Uterus (tissue), 4 donors: ENCODE measurements around the gene ECT2L. TPM values are rescaled to one million over a fixed set of nuclear protein-coding genes. Genes with fewer than 3 reads are reported as not detected.

Experiments
- DNase-seq, 2 donors: peaks; one replicate each; pipeline ENCODE4 v3.0.0-alpha.2; 2019 to 2020
- H3K27ac ChIP-seq, 2 donors: fragments of 200-600 bp; sonication (generic); 1 replicate in 1 of 2; 2 replicates in 1 of 2; pipeline ENCODE4 v1.5.1; 2016 to 2018
- H3K27me3 ChIP-seq, 2 donors: fragments of 200-600 bp; sonication (generic); one replicate each; pipeline ENCODE4 v1.5.1; 2018 to 2019; ENCODE audit warnings: control low read depth in 1 of 2
- H3K36me3 ChIP-seq, 2 donors: fragments of 200-600 bp; sonication (generic); one replicate each; pipeline ENCODE4 v1.5.1; 2019; ENCODE audit warnings: control low read depth in 1 of 2
- H3K4me1 ChIP-seq, 2 donors: fragments of 200-600 bp; sonication (generic); one replicate each; pipeline ENCODE4 v1.5.1; 2018 to 2019; ENCODE audit warnings: control low read depth in 1 of 2
- H3K4me3 ChIP-seq, 2 donors: fragments of 200-600 bp; sonication (generic); 1 replicate in 1 of 2; 2 replicates in 1 of 2; pipeline ENCODE4 v1.5.1; 2018 to 2019; ENCODE audit warnings: mild to moderate bottlenecking in 1 of 2
- H3K9me3 ChIP-seq, 2 donors: fragments of 200-600 bp; sonication (generic); one replicate each; pipeline ENCODE4 v1.5.1; 2019; ENCODE audit warnings: control low read depth in 1 of 2
- CTCF ChIP-seq, 4 experiments: fragments of 200-600 bp in 2 of 4; fragments of 450-650 bp in 2 of 4; sonication (generic) in 2 of 4; IDR thresholded peaks; one replicate each; pipeline ENCODE4 v1.5.1; 2016 to 2019; ENCODE audit warnings: antibody characterized with exemption in 4 of 4, mild to moderate bottlenecking in 2 of 4, moderate library complexity in 1 of 4
- POLR2A ChIP-seq, 2 donors: fragments of 450-650 bp; IDR thresholded peaks; one replicate each; pipeline ENCODE4 v1.6.1; 2016; ENCODE audit warnings: antibody characterized with exemption in 2 of 2, mild to moderate bottlenecking in 1 of 2, moderate library complexity in 1 of 2
- intact Hi-C: fragments of 100-400 bp; cut with DNase I; formaldehyde crosslinking; loops from one replicate; pipeline ENCODE4 v1.15.1; 2023; ENCODE audit warnings: low total_unique reads
- total RNA-seq, 4 donors: library from RNA; depleted of rRNA in 3 of 4; stranded (reverse); fragments of >200 nt in 3 of 4; gene quantifications; one replicate each; pipeline versions ENCODE4 v1.1.0 to v1.2.4, GENCODE V29; 2014 to 2023
- donor health status: DM: yes; HTN: yes; CAD: no.

Gene ECT2L
- total RNA-seq, 4 donors from 2014 or later, result 0.51 to 1.5 (median 0.99) TPM

- Histone ChIP-seq H3K4me3 (no peak overlapping the region), H3K4me1 (no peaks in the 10 kb centered on the region), H3K9me3 (no peaks in the 10 kb centered on the region), H3K27me3 (no peaks in the 10 kb centered on the region), H3K36me3 (no peaks in the 10 kb centered on the region), H3K27ac (no peak overlapping the region)
- no peak for DNase-seq
- intact Hi-C loops, result no loop called here
- no peak for TF ChIP-seq CTCF (IDR thresholded peaks at IDR 0.05)
- no peak for TF ChIP-seq POLR2A (IDR thresholded peaks at IDR 0.05)
Measured at GRCh38 chr6:138897031-138897430, 101.1 kb downstream of the ECT2L start.

GRCh38 chr6:138907167-138907566 is 111.3 kb downstream of the ECT2L start:
- Histone ChIP-seq H3K4me3 (no peak overlapping the region), H3K4me1 (no peaks in the 10 kb centered on the region), H3K27ac (no peak overlapping the region), H3K27me3 (no peaks in the 10 kb centered on the region), H3K36me3 (no peaks in the 10 kb centered on the region), H3K9me3 (no peaks in the 10 kb centered on the region)
- DNase-seq, result no peak
- TF ChIP-seq CTCF (IDR thresholded peaks at IDR 0.05), result no peak
- no peak for TF ChIP-seq POLR2A (IDR thresholded peaks at IDR 0.05)
- intact Hi-C loops, result no loop called here

- H3K27me3 ChIP-seq, result no peaks in the 10 kb centered on the region
- no peaks in the 10 kb centered on the region for H3K4me1 ChIP-seq
- intact Hi-C loops, result no loop called here
- H3K36me3 ChIP-seq, result no peaks in the 10 kb centered on the region
- TF ChIP-seq CTCF (IDR thresholded peaks at IDR 0.05) (no peak), POLR2A (IDR thresholded peaks at IDR 0.05) (no peak)
- no peak overlapping the region for H3K27ac ChIP-seq
- no peak overlapping the region for H3K4me3 ChIP-seq
- no peaks in the 10 kb centered on the region for H3K9me3 ChIP-seq
- DNase-seq, result no peak
Measured at GRCh38 chr6:138909511-138909910, 113.6 kb downstream of the ECT2L start.

GRCh38 chr6:138909975-138910374 is 114.1 kb downstream of the ECT2L start:
- H3K27me3 ChIP-seq, result no peaks in the 10 kb centered on the region
- no peaks in the 10 kb centered on the region for H3K36me3 ChIP-seq
- H3K4me1 ChIP-seq, result no peaks in the 10 kb centered on the region
- intact Hi-C loops, result no loop called here
- no peak for DNase-seq
- TF ChIP-seq POLR2A (IDR thresholded peaks at IDR 0.05), result no peak
- no peak for TF ChIP-seq CTCF (IDR thresholded peaks at IDR 0.05)
- H3K27ac ChIP-seq, result no peak overlapping the region
- no peaks in the 10 kb centered on the region for H3K9me3 ChIP-seq
- H3K4me3 ChIP-seq, result no peak overlapping the region

GRCh38 chr6:138912308-138912707 is 116.4 kb downstream of the ECT2L start:
- Histone ChIP-seq H3K27me3 (no peaks in the 10 kb centered on the region), H3K9me3 (no peaks in the 10 kb centered on the region), H3K4me3 (no peak overlapping the region), H3K4me1 (no peaks in the 10 kb centered on the region), H3K27ac (no peak overlapping the region), H3K36me3 (no peaks in the 10 kb centered on the region)
- intact Hi-C loops, result no loop called here
- no peak for TF ChIP-seq CTCF (IDR thresholded peaks at IDR 0.05)
- TF ChIP-seq POLR2A (IDR thresholded peaks at IDR 0.05), result no peak
- no peak for DNase-seq
